GM19328 (cell line): ENCODE measurements around the gene FBXW10.
"Not testable (repeated sequence)": the region's sequence is repeated elsewhere in the genome, so short reads cannot be mapped to it uniquely, and the experiment has no call there.

Experiments
- ATAC-seq: cut with Tn5 transposase; IDR thresholded peaks from one replicate; pipeline ENCODE4 v1.9.1; 2021; ENCODE audit warnings: mild to moderate bottlenecking, moderate library complexity; ENCODE audit not compliant: unreplicated experiment

FBXW10 gene

DNA sequence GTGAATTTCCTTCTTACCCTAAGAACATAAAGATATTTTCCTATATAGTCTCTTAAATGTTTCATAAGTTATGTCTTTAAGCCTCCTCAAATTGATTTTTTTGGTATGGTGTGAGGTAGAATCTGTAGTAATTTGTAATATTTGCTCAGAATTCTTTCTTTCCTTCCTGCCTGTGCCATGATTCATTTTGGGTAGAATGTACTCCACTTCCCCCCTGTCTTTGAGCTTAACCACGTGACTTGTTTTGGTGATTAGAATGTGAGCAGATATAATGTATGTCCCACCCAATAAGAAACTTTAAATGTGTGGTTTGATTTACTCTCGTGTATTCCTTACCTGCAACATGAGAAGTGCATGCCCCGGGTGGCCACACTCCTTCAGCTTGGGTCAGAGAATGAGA, 77.6 kb downstream of the FBXW10 start:
- not testable (repeated sequence) for ATAC-seq

DNA sequence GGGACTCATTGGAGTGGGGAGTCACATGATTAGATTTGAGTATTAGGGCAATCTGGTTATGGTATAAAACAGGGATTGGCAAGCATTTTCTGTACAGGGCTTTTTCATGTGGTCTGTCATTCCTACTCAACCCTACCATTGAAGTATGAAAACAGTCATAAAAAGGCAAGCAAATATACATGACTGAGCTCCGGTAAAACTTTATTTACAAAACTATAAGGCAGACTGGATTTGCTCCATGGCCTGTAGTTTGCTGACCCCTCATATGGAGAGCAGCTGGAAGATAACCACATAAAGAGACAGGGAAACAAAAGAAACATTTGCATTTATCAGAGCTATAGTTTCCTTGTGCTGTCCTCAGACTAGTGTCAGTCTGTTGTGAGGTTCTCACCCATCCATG, 83.8 kb downstream of the FBXW10 start:
- ATAC-seq, result not testable (repeated sequence)
